Pons (tissue), 1 donor: ENCODE results near the gene NBAS.
A peak's percentile ranks its signal among the peaks of the same experiment; 100 is the strongest.

Experiments used
- DNase-seq: peaks from one replicate; pipeline ENCODE4 v3.0.0-alpha.2; 2016; ENCODE audit warnings: low spot score

NBAS gene

GRCh38 chr2:15163326-15163725, 397.8 kb downstream of the NBAS start:
- no peak for DNase-seq

GRCh38 chr2:15162620-15163019, 398.5 kb downstream of the NBAS start:
- no peak for DNase-seq

GRCh38 chr2:15160201-15160991, 400.7 kb downstream of the NBAS start:
- no peak for DNase-seq

- peak; percentile 80 for DNase-seq
Measured at GRCh38 chr2:15159751-15160177, 401.4 kb downstream of the NBAS start.

GRCh38 chr2:15159206-15159605, 401.9 kb downstream of the NBAS start:
- no peak for DNase-seq

- DNase-seq = no peak
Measured at GRCh38 chr2:15158532-15158931, 402.6 kb downstream of the NBAS start.

DNA sequence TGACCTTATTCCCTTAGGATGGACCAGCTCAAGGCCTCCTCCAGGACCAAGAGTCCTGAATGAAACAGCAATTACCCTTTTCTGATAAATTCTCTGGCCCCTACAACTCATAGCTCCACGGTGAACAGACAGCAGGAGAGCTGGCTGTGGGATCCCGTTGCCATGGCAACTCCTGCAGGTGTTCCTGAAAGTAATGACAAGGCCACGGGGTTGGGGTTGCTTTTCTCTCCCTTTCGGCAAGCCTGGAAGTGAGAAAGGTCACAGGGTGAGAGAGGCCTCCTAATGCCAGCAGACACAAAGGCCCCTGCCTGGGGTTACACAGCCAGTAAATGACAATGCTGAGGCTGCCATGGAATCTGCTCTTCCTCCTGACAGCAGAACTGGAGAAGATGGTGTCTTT, 403.0 kb downstream of the NBAS start:
- DNase-seq = no peak

GRCh38 chr2:15155959-15156574, 405.1 kb downstream of the NBAS start:
- DNase-seq = no peak

DNA sequence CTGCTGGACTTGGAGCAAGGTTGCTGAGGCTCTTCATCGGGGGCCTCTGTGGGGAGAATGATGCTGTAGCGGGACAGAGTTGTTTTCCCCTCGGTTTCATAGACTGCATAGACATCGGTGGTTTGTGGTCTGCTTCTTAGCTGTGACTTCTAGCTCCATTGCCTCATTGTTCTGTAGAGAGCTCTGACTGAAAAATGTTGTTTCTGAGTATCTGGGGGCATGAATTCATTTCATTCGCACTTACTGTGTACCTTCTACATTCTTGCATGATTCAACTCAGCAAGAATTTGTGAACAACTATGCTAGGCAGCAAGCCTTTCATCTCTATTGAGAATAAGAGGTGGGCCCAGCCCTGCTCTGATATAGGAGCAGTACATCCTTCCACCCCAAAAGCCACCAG, 406.8 kb downstream of the NBAS start:
- no peak for DNase-seq

- DNase-seq = no peak
Measured at GRCh38 chr2:15152382-15152781, 408.8 kb downstream of the NBAS start.

GRCh38 chr2:15149063-15149462, 412.1 kb downstream of the NBAS start:
- no peak for DNase-seq

GRCh38 chr2:15147591-15147990, 413.5 kb downstream of the NBAS start:
- no peak for DNase-seq

- DNase-seq = no peak
Measured at GRCh38 chr2:15146960-15147359, 414.2 kb downstream of the NBAS start.

DNA sequence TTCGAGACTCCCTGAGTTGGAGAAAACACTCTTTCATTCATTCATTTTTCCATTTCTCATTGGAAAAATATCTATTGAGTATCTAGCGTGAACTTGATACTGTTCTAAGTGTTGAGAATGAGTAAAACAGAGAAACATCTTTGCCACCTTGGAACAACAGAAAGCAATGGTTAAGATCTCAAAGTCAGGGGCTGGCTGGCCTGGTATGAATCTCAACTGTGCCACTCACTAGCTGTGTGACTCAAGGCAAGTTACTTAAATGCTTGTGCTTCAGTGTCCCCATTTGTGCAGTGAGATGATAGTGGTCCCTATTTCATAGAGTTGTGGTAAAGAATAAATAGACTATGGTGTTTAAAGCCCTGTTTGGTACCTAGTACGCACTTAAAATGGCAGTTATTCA, 415.2 kb downstream of the NBAS start:
- no peak for DNase-seq

- DNase-seq = no peak
Measured at GRCh38 chr2:15145046-15145817, 415.9 kb downstream of the NBAS start.

DNA sequence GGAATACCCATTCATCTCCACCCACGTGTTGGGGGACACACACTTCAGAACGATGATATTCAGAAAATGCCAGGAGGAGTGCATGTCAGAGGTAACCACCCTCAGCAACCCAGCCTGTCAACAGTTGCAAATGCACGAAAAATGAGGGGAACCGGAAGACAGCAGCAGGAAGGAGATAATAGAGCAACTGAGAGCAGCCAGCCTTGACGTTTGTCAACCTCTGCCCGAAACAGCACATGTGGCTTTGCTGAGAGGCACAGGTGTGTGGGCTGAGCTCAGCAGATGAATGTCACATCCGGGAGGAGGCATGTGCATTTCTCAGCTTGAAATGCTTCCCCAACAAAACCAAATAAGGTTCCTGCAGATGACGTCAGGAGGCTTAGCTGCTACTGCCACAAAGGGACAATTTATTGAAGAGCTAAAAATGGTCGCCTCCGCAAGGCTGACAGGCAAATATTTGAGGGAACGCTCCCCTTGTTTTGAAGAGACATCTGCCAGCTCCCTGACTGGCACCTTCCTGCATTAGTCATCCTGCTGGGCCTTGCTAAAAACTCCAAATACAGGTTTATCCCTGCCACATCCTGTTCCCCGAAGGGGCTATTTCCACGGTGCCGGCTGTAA, 419.0 kb downstream of the NBAS start:
- no peak for DNase-seq

GRCh38 chr2:15141211-15141610, 419.9 kb downstream of the NBAS start:
- no peak for DNase-seq

GRCh38 chr2:15136639-15137038, 424.5 kb downstream of the NBAS start:
- DNase-seq = no peak

DNA sequence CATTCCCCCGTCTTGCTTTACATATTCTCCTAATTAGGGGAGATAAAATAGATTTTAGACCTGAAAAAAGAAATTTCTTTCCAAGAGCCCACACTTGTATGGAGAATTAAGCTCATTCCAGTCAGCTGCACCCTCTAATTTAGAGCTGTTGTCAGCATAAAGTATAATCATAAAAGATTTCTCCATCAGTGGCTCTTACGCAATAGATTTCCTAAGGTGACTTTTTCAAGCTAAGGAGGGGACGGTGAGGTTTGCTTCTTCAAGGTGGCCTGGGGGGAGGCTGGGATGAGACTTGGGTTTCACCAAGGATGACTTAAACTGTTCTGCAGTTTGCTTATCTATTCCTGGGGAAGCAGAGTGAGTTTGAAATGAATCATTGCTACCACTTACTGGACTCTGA, 426.2 kb downstream of the NBAS start:
- no peak for DNase-seq

GRCh38 chr2:15133461-15133860, 427.7 kb downstream of the NBAS start:
- DNase-seq = no peak

DNA sequence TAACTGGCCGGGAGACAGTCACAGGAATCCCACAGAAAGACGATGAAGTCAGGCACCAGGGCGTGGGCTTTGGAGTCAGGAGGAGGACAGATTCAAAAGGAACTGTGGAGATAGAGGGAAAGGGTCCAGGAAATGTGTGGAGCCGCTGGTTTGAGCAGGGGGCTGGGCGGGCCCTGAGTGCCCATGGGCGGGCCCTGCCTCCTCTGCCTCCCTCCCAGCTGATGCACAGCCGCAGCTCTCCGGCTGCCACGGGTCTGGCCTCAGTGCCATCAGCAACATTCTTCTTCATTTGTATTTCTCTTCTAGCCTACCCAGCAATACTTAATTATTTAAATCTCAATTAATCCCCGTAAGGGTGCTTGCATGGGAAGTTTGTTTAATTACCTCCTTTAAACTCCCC, 432.3 kb downstream of the NBAS start:
- DNase-seq = no peak

- peak; percentile 44 for DNase-seq
Measured at GRCh38 chr2:15127876-15128275, 433.3 kb downstream of the NBAS start.

- no peak for DNase-seq
Measured at GRCh38 chr2:15127301-15127700, 433.8 kb downstream of the NBAS start.
